Heart left ventricle (tissue), 13 donors: ENCODE measurements around the gene METTL27.

Experiments used
- POLR2A ChIP-seq, 2 donors: fragments of 450-650 bp; IDR thresholded peaks; one replicate each; pipeline ENCODE4 v1.6.1; 2017; ENCODE audit warnings: antibody characterized with exemption in 2 of 2, mild to moderate bottlenecking in 2 of 2, moderate library complexity in 2 of 2
- TF ChIP-seq, protein P1 (sequence below), 12 donors: fragments of 200-600 bp; sonication (generic) in 4 of 12; IDR thresholded peaks; one replicate each; pipeline versions ENCODE4 v1.5.0 to v1.8.0; 2018 to 2022; ENCODE audit warnings: antibody characterized with exemption in 12 of 12, mild to moderate bottlenecking in 5 of 12
- donor health status: ischemic (EF 13 %, LVEDD 7.1; RV severe dilation, severe dysfunction).
- donor health status: DM: no; HTN: yes; CAD: no.
- donor health status: DM: no; HTN: no; CAD: no.
- donor health status: ischemic (EF 25% LVEDD 6.9; RV normal size, moderate dysfunction).
- donor health status: ischemic (EF 25% LVEDD 5.7; RV mildly dilated, moderate dysfunction).
- donor health status: ischemic (EF 35%, LVEDD 5.7; RV mildly dilated, moderate dysfunction).
- donor health status: nonischemic (EF 11% LVEDD 7.7; RV severe dilation, severe dysfunction).
- donor health status: DM: yes; HTN: yes; CAD: no.
- donor health status: PGD.
- donor health status: ischemic (EF 29% LVEDD 5.4; RV normal size, mild dysfunction).
- donor health status: nonischemic (EF 23%, LVEDD 6.1; RV moderate dilation, normal function).

GRCh38 chr7:73842067-73842976, at the start of gene METTL27:
- TF ChIP-seq, protein P1, sequence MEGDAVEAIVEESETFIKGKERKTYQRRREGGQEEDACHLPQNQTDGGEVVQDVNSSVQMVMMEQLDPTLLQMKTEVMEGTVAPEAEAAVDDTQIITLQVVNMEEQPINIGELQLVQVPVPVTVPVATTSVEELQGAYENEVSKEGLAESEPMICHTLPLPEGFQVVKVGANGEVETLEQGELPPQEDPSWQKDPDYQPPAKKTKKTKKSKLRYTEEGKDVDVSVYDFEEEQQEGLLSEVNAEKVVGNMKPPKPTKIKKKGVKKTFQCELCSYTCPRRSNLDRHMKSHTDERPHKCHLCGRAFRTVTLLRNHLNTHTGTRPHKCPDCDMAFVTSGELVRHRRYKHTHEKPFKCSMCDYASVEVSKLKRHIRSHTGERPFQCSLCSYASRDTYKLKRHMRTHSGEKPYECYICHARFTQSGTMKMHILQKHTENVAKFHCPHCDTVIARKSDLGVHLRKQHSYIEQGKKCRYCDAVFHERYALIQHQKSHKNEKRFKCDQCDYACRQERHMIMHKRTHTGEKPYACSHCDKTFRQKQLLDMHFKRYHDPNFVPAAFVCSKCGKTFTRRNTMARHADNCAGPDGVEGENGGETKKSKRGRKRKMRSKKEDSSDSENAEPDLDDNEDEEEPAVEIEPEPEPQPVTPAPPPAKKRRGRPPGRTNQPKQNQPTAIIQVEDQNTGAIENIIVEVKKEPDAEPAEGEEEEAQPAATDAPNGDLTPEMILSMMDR (IDR thresholded peaks at IDR 0.05) = no peak
- peak in 1 of 2 donors; percentile 58 for TF ChIP-seq POLR2A (IDR thresholded peaks at IDR 0.05)
